Peyer's patch (tissue), 4 donors: ENCODE results near the gene TTLL4.

Experiments used
- CTCF ChIP-seq, 6 experiments: fragments of 450-650 bp in 4 of 6; fragments of 200-600 bp in 2 of 6; sonication (generic) in 1 of 6; IDR thresholded peaks; one replicate each; pipeline ENCODE4 v1.5.1; 2017 to 2019; ENCODE audit warnings: antibody characterized with exemption in 6 of 6, mild to moderate bottlenecking in 3 of 6, moderate library complexity in 1 of 6
- POLR2A ChIP-seq, 2 donors: fragments of 450-650 bp; IDR thresholded peaks; one replicate each; pipeline ENCODE4 v1.5.1; 2017; ENCODE audit warnings: antibody characterized with exemption in 2 of 2, mild to moderate bottlenecking in 2 of 2, moderate library complexity in 2 of 2

- TF ChIP-seq CTCF (IDR thresholded peaks at IDR 0.05) (no peak), POLR2A (IDR thresholded peaks at IDR 0.05) (no peak)
Measured at GRCh38 chr2:218694405-218695145, 16.1 kb upstream of the TTLL4 start.
